ENCODE results near the gene KNDC1. TPM values are rescaled to one million over a fixed set of nuclear protein-coding genes. Genes with fewer than 3 reads are reported as not detected.

The KNDC1 gene
- total and polyA plus RNA-seq, 3 donors from 2014 or later: 4.2 to 19.8 (median 13.3) TPM

GRCh38 chr10:133215586-133215985, 55.6 kb downstream of the KNDC1 start:
- no peaks in the 10 kb centered on the region for H3K4me1 ChIP-seq
- no peak for DNase-seq
- no peaks in the 10 kb centered on the region for H3K27me3 ChIP-seq
- 96 to 100% methylated on average over 10 to 27 of the region's 27 CpGs for WGBS, 2 donors
- TF ChIP-seq POLR2A (IDR thresholded peaks at IDR 0.05): no peak
- no peak for TF ChIP-seq CTCF (IDR thresholded peaks at IDR 0.05)
- H3K9me3 ChIP-seq: no peaks in the 10 kb centered on the region
- H3K4me3 ChIP-seq: no peak overlapping the region
- H3K27ac ChIP-seq: no peak overlapping the region
- H3K36me3 ChIP-seq (ENCODE audit: low read depth, missing control alignments): no peaks in the 10 kb centered on the region
- intact Hi-C loops (cut with DNase I; ENCODE audit: low total_unique reads): no loop called here

- intact Hi-C loops (cut with DNase I; ENCODE audit: low total_unique reads): no loop called here
- whole genome bisulfite sequencing, 2 donors: 86 to 89% methylated on average over 26 of the region's 26 CpGs
- no peaks in the 10 kb centered on the region for H3K9me3 ChIP-seq
- DNase-seq: no peak
- H3K27me3 ChIP-seq: no peaks in the 10 kb centered on the region
- no peaks in the 10 kb centered on the region for H3K4me1 ChIP-seq
- H3K4me3 ChIP-seq: no peak overlapping the region
- no peaks in the 10 kb centered on the region for H3K36me3 ChIP-seq (ENCODE audit: low read depth, missing control alignments)
- H3K27ac ChIP-seq: no peak overlapping the region
- TF ChIP-seq POLR2A (IDR thresholded peaks at IDR 0.05) (no peak), CTCF (IDR thresholded peaks at IDR 0.05) (no peak)
Measured at GRCh38 chr10:133216776-133217175, 56.8 kb downstream of the KNDC1 start.

GRCh38 chr10:133217800-133218589, 58.0 kb downstream of the KNDC1 start:
- no peak for DNase-seq
- Histone ChIP-seq H3K4me3 (no peak overlapping the region), H3K27me3 (no peaks in the 10 kb centered on the region), H3K36me3 (ENCODE audit: low read depth, missing control alignments) (no peaks in the 10 kb centered on the region), H3K27ac (no peak overlapping the region), H3K4me1 (no peaks in the 10 kb centered on the region), H3K9me3 (no peaks in the 10 kb centered on the region)
- intact Hi-C loops (cut with DNase I; ENCODE audit: low total_unique reads): no loop called here
- TF ChIP-seq CTCF (IDR thresholded peaks at IDR 0.05) (no peak), POLR2A (IDR thresholded peaks at IDR 0.05) (no peak)
- WGBS, 2 donors: 88 to 89% methylated on average over 21 to 25 of the region's 25 CpGs

- no peak for DNase-seq
- Histone ChIP-seq H3K27ac (no peak overlapping the region), H3K4me1 (no peaks in the 10 kb centered on the region), H3K9me3 (no peaks in the 10 kb centered on the region), H3K4me3 (no peak overlapping the region), H3K36me3 (ENCODE audit: low read depth, missing control alignments) (no peaks in the 10 kb centered on the region), H3K27me3 (no peaks in the 10 kb centered on the region)
- intact Hi-C loops (cut with DNase I; ENCODE audit: low total_unique reads): no loop called here
- WGBS, 2 donors: 75 to 89% methylated on average over 12 to 16 of the region's 20 CpGs
- TF ChIP-seq CTCF (IDR thresholded peaks at IDR 0.05): no peak
- no peak for TF ChIP-seq POLR2A (IDR thresholded peaks at IDR 0.05)
Measured at GRCh38 chr10:133218891-133219290, 58.9 kb downstream of the KNDC1 start.

GRCh38 chr10:133219782-133220181, 59.8 kb downstream of the KNDC1 start:
- H3K4me3 ChIP-seq: no peak overlapping the region
- H3K4me1 ChIP-seq: no peaks in the 10 kb centered on the region
- WGBS, 2 donors: 7 to 27% methylated on average over 14 to 15 of the region's 28 CpGs
- DNase-seq: no peak
- H3K27me3 ChIP-seq: no peaks in the 10 kb centered on the region
- no peaks in the 10 kb centered on the region for H3K36me3 ChIP-seq (ENCODE audit: low read depth, missing control alignments)
- H3K9me3 ChIP-seq: no peaks in the 10 kb centered on the region
- TF ChIP-seq CTCF (IDR thresholded peaks at IDR 0.05): no peak
- TF ChIP-seq POLR2A (IDR thresholded peaks at IDR 0.05): no peak
- intact Hi-C loops (cut with DNase I; ENCODE audit: low total_unique reads): no loop called here
- H3K27ac ChIP-seq: no peak overlapping the region
